Heart right ventricle (tissue), 16 donors: ENCODE data around the gene SLC41A3. TPM values are rescaled to one million over a fixed set of nuclear protein-coding genes. Genes with fewer than 3 reads are reported as not detected.
A peak's percentile ranks its signal among the peaks of the same experiment; 100 is the strongest.

Experiments used
- ATAC-seq, 8 donors: fragments of 200-7000 bp; cut with Tn5 transposase; one replicate each; pipeline ENCODE4 v1.9.1; 2020; ENCODE audit warnings: mild to moderate bottlenecking in 8 of 8, moderate library complexity in 8 of 8, moderate number of reproducible peaks in 1 of 8
- DNase-seq, 2 donors: peaks; one replicate each; pipeline ENCODE4 v3.0.0-alpha.2; 2020
- H3K27ac ChIP-seq, 10 donors: fragments of 200-600 bp; sonication (generic) in 2 of 10; one replicate each; pipeline versions ENCODE4 v1.5.0 to v1.8.0; 2020 to 2022; ENCODE audit warnings: mild to moderate bottlenecking in 3 of 10
- H3K27me3 ChIP-seq, 7 donors: fragments of 200-600 bp; one replicate each; pipeline ENCODE4 v1.8.0; 2021 to 2022; ENCODE audit warnings: mild to moderate bottlenecking in 2 of 7
- H3K36me3 ChIP-seq, 9 donors: fragments of 200-600 bp; sonication (generic) in 1 of 9; one replicate each; pipeline versions ENCODE4 v1.5.0 to v1.8.0; 2020 to 2022; ENCODE audit warnings: mild to moderate bottlenecking in 2 of 9
- H3K4me1 ChIP-seq, 9 donors: fragments of 200-600 bp; sonication (generic) in 1 of 9; one replicate each; pipeline versions ENCODE4 v1.5.0 to v1.8.0; 2020 to 2022; ENCODE audit warnings: mild to moderate bottlenecking in 4 of 9
- H3K4me3 ChIP-seq, 10 donors: fragments of 200-600 bp; sonication (generic) in 2 of 10; one replicate each; pipeline versions ENCODE4 v1.5.0 to v1.8.0; 2020 to 2022; ENCODE audit warnings: mild to moderate bottlenecking in 7 of 10, moderate library complexity in 2 of 10
- H3K9me3 ChIP-seq, 11 donors: fragments of 200-600 bp in 10 of 11; sonication (generic) in 2 of 11; one replicate each; pipeline versions ENCODE4 v1.5.0 to v1.8.0; 2013 to 2022; ENCODE audit warnings: mild to moderate bottlenecking in 2 of 11, control low read depth in 1 of 11, moderate library complexity in 1 of 11
- WGBS, 2 donors: extraction: QIAGEN DNeasy Blood & Tissue Kit; methylation state at CpG; one replicate each; pipeline ENCODE4 v1.1.7; 2013; ENCODE audit warnings: inconsistent platforms in 1 of 2; 5-methylcytosine and 5-hydroxymethylcytosine counted together
- intact Hi-C, 10 donors: fragments of 100-400 bp; cut with DNase I; formaldehyde crosslinking; loops; one replicate each; pipeline versions ENCODE4 v1.11.1 to v1.14.2; 2022
- polyA plus RNA-seq, 2 donors: library from polyadenylated mRNA; stranded (reverse); fragments of 200-250 nt; gene quantifications; one replicate each; pipeline ENCODE4 v1.2.3, GENCODE V29; 2013
- total RNA-seq, 10 donors: library from RNA; stranded (reverse); fragmentation: NEBNext Ultra II Directional in 3 of 10; extraction: Animal tissue kit (Norgen Biotek cat#: 25700) in 3 of 10; gene quantifications; one replicate each; pipeline versions ENCODE4 v1.2.1 to v1.2.4, GENCODE V29; 2021 to 2023
- TF ChIP-seq, protein P1 (sequence below), 9 donors: fragments of 200-600 bp; sonication (generic) in 2 of 9; IDR thresholded peaks; one replicate each; pipeline versions ENCODE4 v1.5.0 to v1.8.0; 2021 to 2022; ENCODE audit warnings: antibody characterized with exemption in 9 of 9, mild to moderate bottlenecking in 5 of 9, moderate library complexity in 1 of 9
- donor health status: Arrhythmogenic right ventricular cardiomyopathy.
- donor health status: ischemic (EF 13 %, LVEDD 7.1; RV severe dilation, severe dysfunction).
- donor health status: healthy with polysubstance abuse.
- donor health status: DM: no; HTN: yes; CAD: no.
- donor health status: DM: no; HTN: no; CAD: no.
- donor health status: ischemic (EF 25% LVEDD 6.9; RV normal size, moderate dysfunction).
- donor health status: ischemic (EF 25% LVEDD 5.7; RV mildly dilated, moderate dysfunction).
- donor health status: healthy.
- donor health status: DM: yes; HTN: yes; CAD: no.
- donor health status: Ischemic cardiomyopathy.
- donor health status: ischemic (EF 35%, LVEDD 5.7; RV mildly dilated, moderate dysfunction).
- donor health status: nonischemic (EF 11% LVEDD 7.7; RV severe dilation, severe dysfunction).
- donor health status: DM: yes; HTN: yes; CAD: no.
- donor health status: PGD.
- donor health status: ischemic (EF 29% LVEDD 5.4; RV normal size, mild dysfunction).
- donor health status: nonischemic (EF 23%, LVEDD 6.1; RV moderate dilation, normal function).

Gene SLC41A3
- total and polyA plus RNA-seq, 12 donors, result 28.6 to 49.5 (median 40.1) TPM

DNA sequence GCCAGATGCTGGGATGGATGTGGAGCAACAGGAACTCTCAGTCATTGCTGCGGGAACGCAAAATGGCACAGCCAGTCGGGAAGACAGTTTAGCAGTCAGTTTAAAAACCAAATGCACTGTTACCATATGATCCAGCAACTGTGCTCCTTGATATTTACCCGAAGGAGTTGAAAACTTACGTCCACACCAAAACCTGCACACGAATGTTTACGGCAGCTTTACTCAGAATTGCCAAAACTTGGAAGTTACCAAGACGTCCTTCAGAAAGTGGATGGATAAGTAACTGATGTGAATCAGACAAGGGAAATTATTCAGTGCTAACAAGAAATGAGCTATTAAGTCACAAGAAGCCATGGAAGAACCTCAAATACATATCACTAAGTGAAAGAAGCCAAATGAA is 36.1 kb upstream of the SLC41A3 start:
- ATAC-seq, result no peak
- H3K4me1 ChIP-seq, result no peaks in the 10 kb centered on the region
- DNase-seq, result no peak
- TF ChIP-seq, protein P1, sequence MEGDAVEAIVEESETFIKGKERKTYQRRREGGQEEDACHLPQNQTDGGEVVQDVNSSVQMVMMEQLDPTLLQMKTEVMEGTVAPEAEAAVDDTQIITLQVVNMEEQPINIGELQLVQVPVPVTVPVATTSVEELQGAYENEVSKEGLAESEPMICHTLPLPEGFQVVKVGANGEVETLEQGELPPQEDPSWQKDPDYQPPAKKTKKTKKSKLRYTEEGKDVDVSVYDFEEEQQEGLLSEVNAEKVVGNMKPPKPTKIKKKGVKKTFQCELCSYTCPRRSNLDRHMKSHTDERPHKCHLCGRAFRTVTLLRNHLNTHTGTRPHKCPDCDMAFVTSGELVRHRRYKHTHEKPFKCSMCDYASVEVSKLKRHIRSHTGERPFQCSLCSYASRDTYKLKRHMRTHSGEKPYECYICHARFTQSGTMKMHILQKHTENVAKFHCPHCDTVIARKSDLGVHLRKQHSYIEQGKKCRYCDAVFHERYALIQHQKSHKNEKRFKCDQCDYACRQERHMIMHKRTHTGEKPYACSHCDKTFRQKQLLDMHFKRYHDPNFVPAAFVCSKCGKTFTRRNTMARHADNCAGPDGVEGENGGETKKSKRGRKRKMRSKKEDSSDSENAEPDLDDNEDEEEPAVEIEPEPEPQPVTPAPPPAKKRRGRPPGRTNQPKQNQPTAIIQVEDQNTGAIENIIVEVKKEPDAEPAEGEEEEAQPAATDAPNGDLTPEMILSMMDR (IDR thresholded peaks at IDR 0.05), result no peak
- intact Hi-C loops, result no loop called here
- H3K9me3 ChIP-seq, result no peaks in the 10 kb centered on the region
- H3K36me3 ChIP-seq, result peaks cover 0 to 8% (median 0%) of the 10 kb centered on the region in 9 donors
- 92 to 96% methylated on average over 8 of the region's 8 CpGs for WGBS, 2 donors
- H3K27me3 ChIP-seq, result no peaks in the 10 kb centered on the region
- no peak overlapping the region for H3K27ac ChIP-seq
- H3K4me3 ChIP-seq, result no peak overlapping the region

DNA sequence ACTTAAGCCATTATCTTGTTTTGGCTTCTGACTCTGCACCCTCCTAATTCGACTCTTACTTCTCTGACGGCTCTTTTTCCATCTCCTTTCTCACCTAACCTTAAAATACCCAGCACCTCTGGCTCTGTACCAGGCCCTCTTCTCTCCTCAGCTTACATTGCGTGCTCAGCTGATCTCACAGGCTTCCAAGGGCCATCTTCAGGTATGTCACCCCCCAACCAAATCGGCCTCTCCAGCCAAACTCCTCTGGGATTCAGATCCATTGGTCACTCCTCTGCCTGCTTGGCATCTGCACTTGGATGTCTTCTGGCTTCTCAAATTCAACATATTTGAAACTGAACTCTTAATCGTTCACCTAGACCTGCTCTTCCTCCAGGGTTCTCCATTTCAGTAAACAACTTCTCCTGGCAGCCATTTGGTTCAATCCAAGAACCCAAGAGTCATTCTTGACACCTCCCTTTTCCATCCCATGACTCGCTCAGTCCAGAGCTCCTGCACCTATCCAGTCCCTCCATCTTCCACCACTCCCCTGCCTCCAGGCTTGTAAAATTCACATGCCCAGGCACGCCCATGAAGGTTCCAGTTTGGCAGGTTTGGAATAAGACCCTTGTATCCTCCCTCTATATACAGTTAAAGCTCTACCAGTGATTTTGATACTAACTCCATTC is 35.2 kb upstream of the SLC41A3 start:
- Histone ChIP-seq H3K9me3 (no peaks in the 10 kb centered on the region), H3K4me1 (no peaks in the 10 kb centered on the region), H3K27ac (no peak overlapping the region), H3K4me3 (no peak overlapping the region), H3K36me3 (peaks cover 0 to 8% (median 0%) of the 10 kb centered on the region in 9 donors), H3K27me3 (no peaks in the 10 kb centered on the region)
- WGBS, 2 donors, result 86 to 87% methylated on average over 7 of the region's 7 CpGs
- TF ChIP-seq, protein P1 (IDR thresholded peaks at IDR 0.05), result no peak
- intact Hi-C loops, result no loop called here
- DNase-seq (no peak), ATAC-seq (no peak)

DNA sequence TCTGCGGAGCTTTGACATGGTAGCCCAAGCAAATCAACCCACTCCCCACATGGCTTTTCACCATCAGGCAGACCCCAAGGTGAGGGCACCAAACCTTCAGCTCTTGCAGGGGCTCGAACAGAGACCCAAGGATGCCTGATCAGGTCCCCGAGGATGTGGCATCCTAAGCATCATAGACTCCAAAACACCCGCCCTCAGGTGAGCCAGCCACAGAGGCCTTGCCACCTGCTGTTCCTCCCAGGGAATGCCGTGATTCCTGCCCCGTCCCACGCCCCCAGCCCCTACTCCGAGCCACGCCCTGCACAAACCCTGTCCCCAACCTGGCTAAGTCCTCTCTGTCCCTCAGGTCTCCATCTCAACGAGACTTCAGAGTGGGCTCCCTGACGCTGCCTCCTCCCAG is 34.7 kb upstream of the SLC41A3 start:
- WGBS, 2 donors, result 89 to 90% methylated on average over 11 of the region's 11 CpGs
- intact Hi-C loops, result no loop called here
- H3K27me3 ChIP-seq, result no peaks in the 10 kb centered on the region
- H3K4me3 ChIP-seq, result no peak overlapping the region
- peak in 1 of 8 donors; percentile 18 for ATAC-seq
- no peaks in the 10 kb centered on the region for H3K9me3 ChIP-seq
- H3K4me1 ChIP-seq, result no peaks in the 10 kb centered on the region
- DNase-seq, result no peak
- TF ChIP-seq, protein P1 (IDR thresholded peaks at IDR 0.05), result no peak
- H3K36me3 ChIP-seq, result peaks cover 0 to 8% (median 0%) of the 10 kb centered on the region in 9 donors
- H3K27ac ChIP-seq, result no peak overlapping the region

DNA sequence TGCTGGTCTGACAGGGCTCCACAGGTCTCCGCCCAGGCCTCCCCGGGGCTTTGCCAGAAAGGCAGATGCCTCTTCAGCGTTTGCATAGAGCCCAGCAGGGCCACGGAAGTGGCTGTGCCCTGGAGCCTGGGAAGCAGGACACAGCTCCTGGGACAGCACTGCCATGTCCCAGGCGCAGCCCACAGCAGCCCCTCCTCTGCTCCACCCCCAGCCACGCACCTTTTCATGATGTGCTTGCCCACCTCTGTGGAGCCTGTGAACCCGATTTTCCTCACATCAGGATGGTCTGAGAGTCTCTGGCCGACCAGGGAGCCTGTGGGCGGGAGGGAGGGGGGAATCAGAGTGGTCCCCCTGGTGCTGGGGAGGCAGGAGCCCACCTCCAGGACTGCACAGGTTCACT is 33.9 kb upstream of the SLC41A3 start:
- 78% methylated on average over 9 of the region's 9 CpGs for WGBS, 2 donors
- Histone ChIP-seq H3K36me3 (peaks cover 0 to 8% (median 0%) of the 10 kb centered on the region in 9 donors), H3K27me3 (no peaks in the 10 kb centered on the region), H3K27ac (no peak overlapping the region), H3K4me3 (no peak overlapping the region), H3K9me3 (no peaks in the 10 kb centered on the region), H3K4me1 (no peaks in the 10 kb centered on the region)
- DNase-seq (no peak), ATAC-seq (no peak)
- TF ChIP-seq, protein P1 (IDR thresholded peaks at IDR 0.05), result no peak
- intact Hi-C loops, result no loop called here
